H1 (cell line): ENCODE results near the gene CDCA7.

Source experiments
- ASH2L ChIP-seq: fragments of 200-600, 300-600 bp; sonication (generic); IDR thresholded peaks from one replicate; pipeline ENCODE4 v1.7.1; 2017; ENCODE audit warnings: low read length
- CBX5 ChIP-seq: fragments of 300-800, 300-1000 bp; sonication (generic); IDR thresholded peaks from 2 replicates; pipeline ENCODE4 v1.7.1; 2016; ENCODE audit warnings: antibody characterized with exemption, low read length, low read depth
- EZH2 ChIP-seq: fragments of 200-600 bp; sonication (generic); IDR thresholded peaks from 2 replicates; pipeline ENCODE4 v1.7.1; 2012; ENCODE audit warnings: low read depth, mild to moderate bottlenecking, moderate library complexity, low read length, inconsistent platforms; ENCODE audit not compliant: severe bottlenecking
- GABPA ChIP-seq: IDR thresholded peaks from 2 replicates; pipeline ENCODE4 v1.6.1; 2011; ENCODE audit warnings: mild to moderate bottlenecking, low read length, moderate library complexity, borderline replicate concordance; ENCODE audit not compliant: insufficient read depth
- GTF2F1 ChIP-seq: IDR thresholded peaks from 2 replicates; pipeline ENCODE4 v1.6.1; 2012; ENCODE audit warnings: low read depth, low read length, improper control_type of control experiment, borderline replicate concordance
- JUND ChIP-seq: IDR thresholded peaks from 2 replicates; pipeline ENCODE4 v1.6.1; 2011; ENCODE audit warnings: mild to moderate bottlenecking, improper control_type of control experiment, low read length
- NANOG ChIP-seq: IDR thresholded peaks from 2 replicates; pipeline ENCODE4 v1.6.1; 2011; ENCODE audit warnings: low read length, low read depth, mild to moderate bottlenecking, inconsistent platforms; ENCODE audit not compliant: insufficient read depth, poor library complexity, severe bottlenecking
- POLR2A ChIP-seq, 2 experiments: IDR thresholded peaks; 1 replicate in 1 of 2; 2 replicates in 1 of 2; pipeline ENCODE4 v1.6.1; 2011; ENCODE audit warnings: low read depth in 2 of 2, low read length in 2 of 2, mild to moderate bottlenecking in 2 of 2; ENCODE audit errors: control extremely low read depth in 1 of 2
- POLR2AphosphoS5 ChIP-seq: IDR thresholded peaks from 2 replicates; pipeline ENCODE4 v1.6.1; 2011; ENCODE audit warnings: low read depth, low read length
- TAF1 ChIP-seq: IDR thresholded peaks from 2 replicates; pipeline ENCODE4 v1.6.1; 2011; ENCODE audit warnings: mild to moderate bottlenecking, low read depth, low read length
- TBP ChIP-seq: IDR thresholded peaks from 2 replicates; pipeline ENCODE4 v1.6.1; 2011; ENCODE audit warnings: low read depth, low read length, improper control_type of control experiment
- TCF12 ChIP-seq: IDR thresholded peaks from 2 replicates; pipeline ENCODE4 v1.6.1; 2011; ENCODE audit warnings: low read depth, mild to moderate bottlenecking, low read length
- TF ChIP-seq, protein P1 (sequence below), 3 experiments: IDR thresholded peaks; 1 replicate in 2 of 3; 2 replicates in 1 of 3; pipeline versions ENCODE4 v1.5.1 to v1.6.1; 2011; ENCODE audit warnings: low read length in 3 of 3, mild to moderate bottlenecking in 3 of 3, inconsistent platforms in 2 of 3, low read depth in 1 of 3, moderate library complexity in 1 of 3; ENCODE audit not compliant: insufficient read depth in 1 of 3; ENCODE audit errors: control extremely low read depth in 1 of 3

DNA sequence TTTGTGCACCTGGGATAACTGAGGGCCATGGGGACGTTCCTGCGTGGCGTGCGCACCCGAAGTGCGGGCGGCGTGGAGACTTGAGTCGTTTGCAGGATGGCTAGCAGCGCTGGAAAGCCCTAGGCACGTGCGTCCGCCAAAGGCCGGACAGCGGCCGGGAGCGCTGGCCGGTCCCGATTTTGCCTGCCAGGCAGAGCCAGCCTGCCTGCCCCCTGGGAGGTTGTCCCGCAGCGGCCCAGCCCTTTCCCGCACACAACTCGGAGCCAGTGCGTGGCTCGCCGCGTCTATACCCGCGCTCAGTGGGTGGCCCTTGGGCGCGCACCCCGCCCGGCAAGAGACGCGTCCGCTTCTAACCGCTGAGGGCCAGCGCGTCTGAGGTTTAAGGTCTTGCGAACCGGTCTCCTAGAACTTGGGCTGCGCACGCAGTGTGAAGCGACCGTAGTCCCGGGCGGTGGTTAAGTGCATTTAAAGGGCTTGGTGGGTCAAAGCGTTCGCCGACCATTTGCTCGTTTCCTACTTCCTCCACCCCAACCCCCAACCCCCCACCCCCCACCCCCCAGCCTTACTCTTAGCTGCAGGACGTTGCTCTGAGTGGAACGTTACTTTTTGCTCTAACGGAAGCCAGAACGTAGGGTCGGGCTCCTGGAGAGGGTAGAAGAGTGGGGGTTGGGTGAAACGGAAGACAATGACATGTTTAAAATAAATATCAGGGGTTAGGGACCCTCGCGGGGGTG lies 627 bp downstream of the CDCA7 start:
- no peak for TF ChIP-seq NANOG
- TF ChIP-seq POLR2A (IDR thresholded peaks at IDR 0.05; ENCODE audit: control extremely low read depth in 1 of 2, low read depth in 2 of 2, low read length in 2 of 2): peak; percentile 44 to 78
- TF ChIP-seq GTF2F1: no peak
- TF ChIP-seq, protein P1, sequence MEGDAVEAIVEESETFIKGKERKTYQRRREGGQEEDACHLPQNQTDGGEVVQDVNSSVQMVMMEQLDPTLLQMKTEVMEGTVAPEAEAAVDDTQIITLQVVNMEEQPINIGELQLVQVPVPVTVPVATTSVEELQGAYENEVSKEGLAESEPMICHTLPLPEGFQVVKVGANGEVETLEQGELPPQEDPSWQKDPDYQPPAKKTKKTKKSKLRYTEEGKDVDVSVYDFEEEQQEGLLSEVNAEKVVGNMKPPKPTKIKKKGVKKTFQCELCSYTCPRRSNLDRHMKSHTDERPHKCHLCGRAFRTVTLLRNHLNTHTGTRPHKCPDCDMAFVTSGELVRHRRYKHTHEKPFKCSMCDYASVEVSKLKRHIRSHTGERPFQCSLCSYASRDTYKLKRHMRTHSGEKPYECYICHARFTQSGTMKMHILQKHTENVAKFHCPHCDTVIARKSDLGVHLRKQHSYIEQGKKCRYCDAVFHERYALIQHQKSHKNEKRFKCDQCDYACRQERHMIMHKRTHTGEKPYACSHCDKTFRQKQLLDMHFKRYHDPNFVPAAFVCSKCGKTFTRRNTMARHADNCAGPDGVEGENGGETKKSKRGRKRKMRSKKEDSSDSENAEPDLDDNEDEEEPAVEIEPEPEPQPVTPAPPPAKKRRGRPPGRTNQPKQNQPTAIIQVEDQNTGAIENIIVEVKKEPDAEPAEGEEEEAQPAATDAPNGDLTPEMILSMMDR (IDR thresholded peaks at IDR 0.05; ENCODE audit: control extremely low read depth in 1 of 3, insufficient read depth in 1 of 3, low read depth in 1 of 3, low read length in 3 of 3): no peak
- TF ChIP-seq CBX5: no peak
- TF ChIP-seq EZH2: no peak
- TF ChIP-seq ASH2L: peak; percentile 47
- TF ChIP-seq POLR2AphosphoS5: no peak; the same call in none of the 2 replicates
- peak; percentile 52; the same call in 1 of the 2 replicates for TF ChIP-seq TBP
- TF ChIP-seq JUND: no peak
- no peak for TF ChIP-seq GABPA
- peak; percentile 61; the same call in 1 of the 2 replicates for TF ChIP-seq TAF1
- no peak for TF ChIP-seq TCF12
